GM19372 (cell line): ENCODE data around the gene LCK.
"Not testable (repeated sequence)": the region's sequence is repeated elsewhere in the genome, so short reads cannot be mapped to it uniquely, and the experiment has no call there.

Experiments
- ATAC-seq: cut with Tn5 transposase; IDR thresholded peaks from one replicate; pipeline ENCODE4 v1.9.1; 2021; ENCODE audit warnings: mild to moderate bottlenecking, low read depth, moderate library complexity; ENCODE audit not compliant: unreplicated experiment

LCK gene

GRCh38 chr1:32272557-32273390, 21.7 kb downstream of the LCK start:
- ATAC-seq = no peak

- no peak for ATAC-seq
Observed at GRCh38 chr1:32273391-32274208, 22.5 kb downstream of the LCK start.

DNA sequence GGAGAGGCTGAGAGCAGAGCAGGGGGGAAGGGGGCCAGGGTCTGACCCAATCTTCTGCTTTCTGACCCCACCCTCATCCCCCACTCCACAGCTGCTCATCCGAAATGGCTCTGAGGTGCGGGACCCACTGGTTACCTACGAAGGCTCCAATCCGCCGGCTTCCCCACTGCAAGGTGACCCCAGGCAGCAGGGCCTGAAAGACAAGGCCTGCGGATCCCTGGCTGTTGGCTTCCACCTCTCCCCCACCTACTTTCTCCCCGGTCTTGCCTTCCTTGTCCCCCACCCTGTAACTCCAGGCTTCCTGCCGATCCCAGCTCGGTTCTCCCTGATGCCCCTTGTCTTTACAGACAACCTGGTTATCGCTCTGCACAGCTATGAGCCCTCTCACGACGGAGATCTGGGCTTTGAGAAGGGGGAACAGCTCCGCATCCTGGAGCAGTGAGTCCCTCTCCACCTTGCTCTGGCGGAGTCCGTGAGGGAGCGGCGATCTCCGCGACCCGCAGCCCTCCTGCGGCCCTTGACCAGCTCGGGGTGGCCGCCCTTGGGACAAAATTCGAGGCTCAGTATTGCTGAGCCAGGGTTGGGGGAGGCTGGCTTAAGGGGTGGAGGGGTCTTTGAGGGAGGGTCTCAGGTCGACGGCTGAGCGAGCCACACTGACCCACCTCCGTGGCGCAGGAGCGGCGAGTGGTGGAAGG, 23.7 kb downstream of the LCK start:
- ATAC-seq = no peak

- ATAC-seq = no peak
Observed at GRCh38 chr1:32275424-32275823, 24.4 kb downstream of the LCK start.

GRCh38 chr1:32276032-32276782, 25.1 kb downstream of the LCK start:
- ATAC-seq = no peak

GRCh38 chr1:32284777-32285176, 33.7 kb downstream of the LCK start:
- not testable (repeated sequence) for ATAC-seq

DNA sequence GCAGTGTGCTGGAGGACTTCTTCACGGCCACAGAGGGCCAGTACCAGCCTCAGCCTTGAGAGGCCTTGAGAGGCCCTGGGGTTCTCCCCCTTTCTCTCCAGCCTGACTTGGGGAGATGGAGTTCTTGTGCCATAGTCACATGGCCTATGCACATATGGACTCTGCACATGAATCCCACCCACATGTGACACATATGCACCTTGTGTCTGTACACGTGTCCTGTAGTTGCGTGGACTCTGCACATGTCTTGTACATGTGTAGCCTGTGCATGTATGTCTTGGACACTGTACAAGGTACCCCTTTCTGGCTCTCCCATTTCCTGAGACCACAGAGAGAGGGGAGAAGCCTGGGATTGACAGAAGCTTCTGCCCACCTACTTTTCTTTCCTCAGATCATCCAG, 34.6 kb downstream of the LCK start:
- no peak for ATAC-seq

GRCh38 chr1:32286763-32287162, 35.7 kb downstream of the LCK start:
- ATAC-seq = no peak

- ATAC-seq = no peak
Observed at GRCh38 chr1:32289256-32289655, 38.2 kb downstream of the LCK start.

DNA sequence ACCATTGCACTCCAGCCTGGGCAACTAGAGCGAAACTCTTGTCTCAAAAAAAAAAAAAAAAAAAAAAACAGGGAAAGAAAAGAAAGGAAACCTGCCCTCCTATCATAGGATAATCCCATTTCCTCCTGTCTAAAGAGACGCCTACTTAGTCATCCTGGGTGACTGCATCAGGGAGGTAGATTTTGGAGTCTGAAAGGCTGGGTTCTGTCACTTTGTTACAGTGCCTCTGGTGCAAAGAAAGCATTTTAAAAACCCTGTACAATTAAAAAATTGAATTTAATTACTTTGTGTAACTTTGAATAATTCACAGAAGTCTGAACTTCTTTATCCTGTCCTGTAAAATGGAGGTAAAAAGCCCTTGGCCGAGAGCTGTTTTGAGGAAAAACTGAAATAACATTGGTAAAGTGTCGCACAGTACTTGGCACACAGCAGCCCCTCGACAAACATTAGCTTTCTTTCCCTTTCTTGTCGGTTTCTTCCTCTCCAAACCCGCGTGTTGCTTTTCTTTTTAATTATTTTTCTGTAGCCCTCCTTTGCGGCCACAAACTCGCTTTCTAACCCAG, 40.2 kb downstream of the LCK start:
- no peak for ATAC-seq

DNA sequence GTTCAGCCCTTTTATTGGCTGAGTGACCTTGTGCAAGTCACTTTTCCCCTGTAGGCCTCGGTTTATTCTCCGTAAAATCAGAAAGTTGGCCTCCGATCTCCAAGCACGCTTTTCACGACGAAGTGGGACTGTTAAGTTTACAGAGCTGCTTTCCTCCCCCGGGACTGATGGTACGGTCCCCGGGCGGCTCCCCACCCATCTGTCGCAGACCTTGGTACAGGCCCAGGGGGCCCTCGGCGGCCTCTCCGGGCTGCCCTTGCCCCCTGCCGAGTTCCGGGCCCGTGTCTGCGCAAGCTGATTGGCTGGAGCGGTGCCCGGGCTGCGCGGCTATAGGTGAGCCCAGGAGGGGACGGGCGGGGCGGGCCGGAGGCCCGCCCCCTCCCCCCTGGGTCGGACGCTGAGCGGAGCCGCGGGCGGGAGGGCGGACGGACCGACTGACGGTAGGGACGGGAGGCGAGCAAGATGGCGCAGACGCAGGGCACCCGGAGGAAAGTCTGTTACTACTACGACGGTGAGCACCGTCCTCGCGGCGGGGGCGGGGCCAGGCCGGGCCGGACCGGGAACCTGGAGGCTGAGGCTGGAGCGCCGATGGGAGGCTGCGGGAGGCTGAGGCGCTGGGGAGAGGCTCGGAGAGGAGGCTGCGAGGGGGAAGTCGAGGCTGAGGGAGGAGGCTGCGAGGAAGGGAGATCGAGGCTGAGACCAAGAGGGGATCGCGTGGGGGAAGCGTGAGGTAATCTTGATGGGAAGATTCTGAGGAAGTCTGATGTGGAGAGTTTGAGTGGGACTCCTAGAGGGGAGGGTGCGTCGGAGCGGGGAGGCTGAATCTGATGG, 40.9 kb downstream of the LCK start, which contains the start of gene HDAC1:
TSS of gene HDAC1 (plus strand) at position 376 of the 831 bp plus-strand sequence. CDS start at position 463, 87 bp downstream.
- peak; percentile 99 for ATAC-seq

DNA sequence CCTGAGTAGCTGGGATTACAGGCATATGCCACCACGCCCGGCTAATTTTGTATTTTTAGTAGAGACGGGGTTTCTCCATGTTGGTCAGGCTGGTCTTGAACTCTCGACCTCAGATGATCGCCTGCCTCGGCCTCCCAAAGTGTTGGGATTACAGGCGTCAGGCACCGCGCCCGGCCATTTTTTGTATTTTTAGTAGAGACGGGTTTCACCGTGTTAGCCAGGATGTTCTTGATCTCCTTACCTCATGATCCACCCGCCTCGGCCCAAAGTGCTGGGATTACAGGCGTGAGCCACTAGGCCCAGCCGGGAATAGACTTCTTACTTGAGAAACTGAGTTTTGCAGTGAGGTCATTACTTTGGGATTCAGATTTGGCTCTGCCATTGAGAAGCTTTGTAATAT, 47.1 kb downstream of the LCK start:
- ATAC-seq = not testable (repeated sequence)

DNA sequence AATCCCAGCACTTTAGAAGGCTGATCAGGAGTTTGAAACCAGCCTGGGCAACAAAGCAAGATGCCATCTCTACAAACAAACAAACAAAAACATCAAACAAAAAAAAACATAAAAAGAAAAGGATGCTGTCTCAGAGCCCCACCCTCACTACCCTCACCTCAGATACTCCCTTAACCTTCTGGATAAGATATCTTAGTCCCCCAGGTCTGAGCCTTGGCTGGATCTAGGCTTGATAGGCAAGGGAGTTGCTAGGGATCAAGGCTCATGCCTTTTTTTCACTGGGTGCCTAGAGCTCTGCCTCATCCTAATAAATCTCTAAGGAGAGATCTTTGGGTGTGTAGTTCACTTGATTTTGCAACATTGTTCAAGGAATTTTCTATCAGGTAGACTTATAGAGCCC, 48.3 kb downstream of the LCK start:
- ATAC-seq = no peak

GRCh38 chr1:32303358-32303757, 52.3 kb downstream of the LCK start:
- ATAC-seq = no peak

- ATAC-seq = no peak
Observed at GRCh38 chr1:32303997-32304622, 53.0 kb downstream of the LCK start.

DNA sequence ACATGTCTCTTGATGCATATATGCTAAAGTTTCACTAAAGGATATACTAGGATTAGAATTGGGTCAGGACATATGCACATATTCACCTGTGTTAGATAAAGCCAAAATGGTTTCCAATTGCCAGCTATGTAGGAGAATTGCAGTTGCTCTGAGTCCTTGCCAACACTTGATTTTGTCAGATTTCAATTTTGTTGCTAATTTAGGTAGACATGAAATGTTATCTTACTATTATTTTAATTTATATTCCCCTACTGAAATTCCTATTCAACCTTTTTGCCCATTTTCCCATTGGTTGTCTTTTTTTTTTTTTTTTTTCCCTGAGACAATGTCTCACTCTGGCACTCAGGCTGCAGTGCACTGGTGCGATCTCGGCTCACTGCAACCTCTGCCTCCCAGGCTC, 54.2 kb downstream of the LCK start:
- no peak for ATAC-seq

GRCh38 chr1:32307324-32307723, 56.3 kb downstream of the LCK start:
- no peak for ATAC-seq

GRCh38 chr1:32309960-32310359, 58.9 kb downstream of the LCK start:
- ATAC-seq = no peak
